HS-5 (cell line): ENCODE results near the gene TMEM158.

Experiments used
- DNase-seq: peaks from one replicate; pipeline ENCODE4 v3.0.0-alpha.2; 2012; ENCODE audit warnings: low read depth

TMEM158 gene

DNA sequence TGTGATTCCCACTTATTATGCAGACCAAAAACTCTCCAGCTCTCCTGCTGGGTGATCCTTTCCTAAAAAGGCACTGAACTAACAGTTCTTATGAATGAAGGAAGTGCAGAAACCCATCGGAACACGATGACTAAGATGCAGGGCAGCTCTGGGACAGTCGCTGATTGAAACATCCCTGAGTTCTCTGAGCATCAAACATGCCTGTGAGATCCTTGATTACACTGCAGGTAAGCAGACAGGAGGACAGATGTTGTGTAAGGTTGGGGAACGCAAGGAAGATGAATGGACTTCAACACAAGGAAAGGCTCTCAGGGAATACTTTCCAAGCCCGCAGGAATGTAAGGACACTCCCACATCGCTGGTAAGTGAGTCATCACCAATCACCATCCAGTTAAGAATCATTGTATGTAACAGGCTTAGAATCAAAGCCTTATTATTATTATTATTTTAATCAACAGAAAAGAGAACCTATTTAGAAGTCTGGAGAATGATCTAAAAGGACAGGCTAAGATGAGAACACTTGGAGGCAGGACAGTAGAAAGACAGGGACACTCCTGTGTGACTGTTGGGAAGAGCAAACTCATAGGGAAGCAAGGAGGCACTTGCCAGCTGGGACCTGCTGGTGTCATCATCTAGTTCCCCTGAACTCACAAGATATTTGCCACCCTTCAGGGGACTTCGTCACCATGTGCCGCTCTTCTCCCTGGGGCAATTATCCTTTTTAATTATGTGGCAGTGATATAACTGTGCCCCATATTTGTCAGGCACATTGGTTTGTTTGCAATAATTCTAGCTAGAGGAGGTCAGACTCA lies 26.0 kb downstream of the TMEM158 start:
- peak; percentile 92 for DNase-seq

DNA sequence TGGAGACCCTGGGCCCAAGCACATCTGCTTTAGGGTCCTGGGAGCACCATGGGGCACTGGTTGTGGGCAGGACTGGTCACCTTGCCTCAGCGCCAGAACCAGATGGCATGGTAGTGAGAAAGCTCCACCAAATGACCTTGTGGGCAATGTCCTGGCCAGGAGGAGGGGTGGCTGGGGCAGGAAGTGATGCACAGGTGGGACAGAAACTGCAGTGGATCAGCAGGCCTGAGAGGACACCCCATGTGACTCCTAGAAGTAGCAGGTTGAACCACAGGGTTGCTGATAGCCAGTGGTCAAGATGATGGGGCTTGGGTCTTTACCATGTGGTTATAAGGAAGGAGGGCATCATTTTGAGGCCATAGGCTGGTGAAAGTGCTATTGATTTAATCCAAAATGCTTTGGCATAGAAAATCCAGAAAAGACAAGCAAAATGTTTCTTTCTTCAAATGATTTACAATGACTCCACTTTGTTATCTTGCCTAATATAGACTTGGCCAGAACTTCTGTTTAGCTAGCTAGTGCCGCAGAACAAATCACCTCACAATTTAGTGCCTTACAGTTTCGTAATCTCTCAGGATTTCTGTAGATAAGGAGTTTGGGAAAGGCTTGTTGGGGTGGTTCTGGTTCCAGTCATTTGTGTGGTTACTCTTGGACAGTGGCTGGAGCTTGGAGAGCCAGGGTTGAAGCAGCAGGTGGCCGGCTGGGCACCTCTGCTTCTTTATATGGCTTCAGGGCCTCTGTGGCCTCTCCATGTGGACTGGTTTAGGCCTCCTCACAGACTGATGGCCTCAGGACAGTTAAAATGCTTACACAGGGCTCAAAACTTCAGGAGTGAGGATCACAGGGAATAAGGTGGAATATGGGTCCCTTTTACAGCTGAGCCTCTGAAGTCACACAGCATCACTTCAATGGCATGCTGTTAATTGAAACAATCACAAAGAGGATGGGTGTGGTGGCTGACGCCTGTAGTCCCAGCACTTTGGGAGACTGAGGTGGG lies 27.5 kb downstream of the TMEM158 start:
- DNase-seq, result no peak

DNA sequence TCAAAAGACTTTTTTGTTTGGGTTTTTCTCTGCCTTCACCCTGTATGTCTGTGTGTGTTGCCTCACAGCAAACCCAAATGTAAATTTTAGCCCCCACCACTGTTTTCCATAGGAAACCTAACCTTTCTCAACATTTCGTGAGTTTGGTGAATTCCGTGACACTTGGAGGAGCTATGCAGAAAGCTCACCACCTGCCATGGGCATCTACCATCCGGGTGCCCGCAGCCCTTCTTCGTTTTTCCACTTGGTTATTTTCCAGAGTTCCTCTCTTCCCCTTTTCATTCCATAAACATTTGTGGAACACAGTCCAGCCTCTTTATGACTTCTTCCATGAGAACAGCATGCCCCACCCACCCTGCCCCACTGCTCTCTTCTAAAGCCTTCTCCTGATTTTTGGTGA lies 31.3 kb downstream of the TMEM158 start:
- no peak for DNase-seq

DNA sequence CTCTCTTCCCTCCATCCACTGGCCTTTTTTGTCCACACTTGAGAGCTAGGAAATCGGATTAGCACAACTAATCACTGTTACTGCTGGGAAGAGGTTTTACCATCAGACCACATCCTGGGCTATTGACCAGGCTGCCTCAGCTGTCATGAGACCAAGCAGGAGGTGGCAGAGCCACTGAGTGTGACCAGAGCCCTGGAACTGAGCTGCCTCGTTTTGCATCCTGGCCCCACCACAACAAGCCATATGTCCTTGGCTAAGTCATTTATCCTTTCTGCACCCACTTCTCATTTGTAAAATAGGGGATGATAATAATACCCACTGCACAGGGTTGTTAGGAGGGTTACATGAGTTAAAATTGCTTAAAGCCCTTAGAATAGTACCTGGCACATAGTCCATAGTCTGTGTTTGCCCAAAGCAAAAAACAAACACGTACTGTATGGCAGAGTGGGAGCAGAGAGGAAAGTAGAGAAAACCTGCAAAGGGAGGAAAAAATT lies 34.1 kb downstream of the TMEM158 start:
- DNase-seq, result no peak

DNA sequence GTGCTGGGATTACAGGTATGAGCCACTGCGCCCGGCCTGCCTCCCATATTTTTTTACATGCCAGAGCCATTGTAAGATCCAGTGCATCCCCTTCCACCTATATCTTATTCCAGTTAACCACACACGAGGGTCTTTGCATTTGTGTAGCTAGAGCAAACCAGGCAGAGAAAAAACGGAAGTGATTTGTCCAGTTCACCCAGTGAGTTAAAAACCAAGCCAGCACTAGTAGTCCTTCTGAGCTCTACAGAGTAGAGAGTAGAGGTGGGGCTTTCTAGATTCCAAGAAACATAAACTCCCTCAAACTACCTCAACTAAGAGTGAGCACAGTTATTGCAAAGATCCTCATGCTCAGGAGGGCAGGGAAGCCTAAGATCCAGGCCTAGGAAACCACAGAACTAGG lies 34.7 kb downstream of the TMEM158 start:
- DNase-seq, result no peak

DNA sequence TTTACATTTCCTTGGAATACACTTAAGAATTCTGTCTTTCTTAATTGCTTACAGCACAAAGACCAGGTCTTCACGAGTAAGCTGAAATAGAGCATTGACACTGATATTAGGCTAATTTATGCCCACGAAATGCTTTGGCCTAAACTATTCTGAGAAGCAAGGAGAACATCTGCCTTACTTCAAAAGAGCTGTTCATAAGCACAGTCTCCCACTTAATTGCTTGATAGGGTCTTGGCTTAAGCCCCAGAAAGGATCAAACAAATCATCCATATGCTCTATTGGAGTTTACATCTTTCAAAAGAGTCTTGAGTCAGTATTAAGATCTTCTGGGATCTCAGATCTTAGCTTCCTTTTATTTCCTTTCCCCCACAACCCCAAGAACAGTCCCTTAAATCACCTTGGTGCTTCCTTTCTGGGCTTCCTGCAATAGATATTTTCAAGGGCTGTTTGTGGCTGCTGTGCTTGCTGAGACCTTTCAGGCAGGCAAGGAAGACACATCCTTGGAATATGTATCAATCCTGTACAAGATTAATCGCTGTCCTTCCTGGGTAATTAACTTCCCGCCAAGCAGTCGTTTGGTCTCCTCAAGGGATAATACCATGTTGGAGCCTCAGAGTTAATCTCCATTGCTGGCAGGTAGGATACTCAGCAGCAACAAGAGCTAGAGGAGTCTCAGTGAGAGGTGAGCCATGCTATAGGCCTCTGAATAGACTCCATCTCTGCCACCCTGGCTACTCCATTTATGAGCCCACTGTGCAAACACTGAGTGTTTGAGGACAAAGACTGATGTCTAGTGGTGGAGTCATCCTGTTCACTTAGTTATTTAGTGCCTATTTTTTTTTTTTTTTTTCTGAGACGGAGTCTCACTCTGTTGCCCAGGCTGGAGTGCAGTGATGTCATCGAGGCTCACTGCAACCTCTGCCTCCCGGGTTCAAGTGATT lies 37.1 kb downstream of the TMEM158 start:
- no peak for DNase-seq

DNA sequence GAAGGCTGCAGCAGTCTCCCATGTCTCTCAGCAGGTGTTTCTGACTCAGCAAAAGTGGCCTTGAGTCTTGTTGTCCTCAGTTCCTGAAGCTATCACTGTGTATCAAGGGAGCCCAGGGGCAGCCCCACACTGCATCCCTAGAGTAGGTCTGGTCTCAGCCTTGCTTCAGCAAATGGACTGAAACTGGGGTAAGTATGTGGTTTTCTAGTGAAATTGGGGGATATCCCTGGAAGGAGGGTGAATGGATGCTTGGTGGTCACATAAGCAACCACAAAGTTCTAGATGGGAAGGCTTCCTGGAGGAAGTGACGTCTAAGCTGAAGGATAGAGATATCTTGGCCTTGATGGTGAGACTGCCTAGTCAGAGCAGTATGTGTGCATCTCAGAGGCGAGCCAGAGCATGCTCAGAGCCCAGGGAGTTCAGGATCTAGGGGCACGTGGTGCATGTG lies 38.4 kb downstream of the TMEM158 start:
- DNase-seq, result no peak

DNA sequence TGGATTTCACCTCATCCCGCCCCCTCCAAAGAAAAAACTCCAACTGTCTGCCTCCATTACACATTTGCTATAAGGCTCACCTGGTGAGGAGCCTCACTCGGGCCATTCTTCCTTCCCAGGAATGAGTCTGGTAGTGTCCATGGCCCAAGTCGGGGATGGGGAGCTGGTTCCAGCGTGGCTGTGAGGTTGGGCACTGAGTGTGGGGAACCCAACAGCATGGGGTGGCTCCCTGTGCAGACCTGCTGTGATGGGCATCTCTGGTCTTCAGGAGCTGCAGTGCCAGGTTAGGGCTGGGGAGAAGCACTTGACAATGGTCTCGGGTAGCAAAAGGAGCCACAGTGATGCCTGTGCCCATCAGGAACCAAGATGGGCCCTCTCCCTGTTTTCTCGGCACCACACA lies 39.2 kb downstream of the TMEM158 start:
- DNase-seq, result no peak

DNA sequence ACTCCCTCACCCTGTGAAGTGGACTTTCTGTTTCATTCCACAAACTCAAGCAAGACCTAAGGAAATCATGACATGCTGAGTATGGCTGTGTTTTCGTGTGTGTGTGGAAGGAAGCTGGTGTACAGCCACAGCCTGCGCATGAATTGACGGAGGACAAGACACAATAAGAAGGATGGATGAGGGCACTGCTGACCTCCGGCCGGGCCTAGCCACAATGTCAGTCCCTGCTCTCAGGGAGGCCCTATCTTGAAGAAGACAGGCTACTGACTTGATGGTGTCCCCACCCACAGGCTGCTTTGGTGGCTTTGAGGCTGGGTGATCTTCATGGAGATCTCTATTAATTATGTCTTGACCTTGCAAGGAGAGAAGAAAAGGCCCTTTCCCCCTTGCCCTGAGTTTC lies 40.6 kb downstream of the TMEM158 start:
- no peak for DNase-seq

DNA sequence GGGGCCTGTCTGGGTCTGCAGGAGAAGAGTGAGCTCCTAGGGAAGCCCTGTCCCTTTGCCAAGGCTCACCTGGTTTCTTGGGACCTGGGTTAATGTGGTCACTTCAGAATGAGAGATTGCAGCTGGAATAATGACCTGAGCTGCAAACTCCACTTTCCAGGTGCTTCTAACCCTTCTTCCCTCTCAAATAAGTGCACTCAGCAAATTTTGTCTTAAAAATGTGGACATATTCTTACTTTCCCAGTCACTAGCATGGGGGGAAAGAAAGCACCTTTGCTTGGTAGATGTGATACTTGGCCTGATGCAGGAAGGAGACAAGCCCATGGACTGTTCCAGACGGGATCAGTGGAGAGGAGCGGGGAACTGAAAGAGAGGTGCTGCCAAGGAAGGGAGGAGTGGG lies 41.0 kb downstream of the TMEM158 start:
- DNase-seq, result no peak

DNA sequence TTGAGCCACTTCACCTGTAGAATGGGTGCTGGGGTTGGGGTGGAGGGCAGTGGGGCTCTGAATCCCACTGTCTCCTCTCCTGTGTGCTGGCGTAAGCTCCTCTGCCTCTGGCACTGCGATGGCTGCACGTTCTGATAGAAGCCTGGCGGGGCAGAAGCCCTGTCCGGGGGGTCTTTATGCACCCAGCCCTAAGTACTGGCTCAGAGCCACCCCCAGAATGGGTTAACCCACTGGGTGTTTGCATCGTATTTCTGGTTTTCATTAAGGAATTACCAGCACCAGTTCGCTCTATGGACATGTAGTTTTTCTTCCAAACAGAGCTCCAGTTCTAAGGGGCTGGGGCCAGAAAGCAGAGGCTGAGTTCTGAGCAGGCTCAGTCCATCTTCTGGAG lies 42.2 kb downstream of the TMEM158 start:
- DNase-seq, result no peak

DNA sequence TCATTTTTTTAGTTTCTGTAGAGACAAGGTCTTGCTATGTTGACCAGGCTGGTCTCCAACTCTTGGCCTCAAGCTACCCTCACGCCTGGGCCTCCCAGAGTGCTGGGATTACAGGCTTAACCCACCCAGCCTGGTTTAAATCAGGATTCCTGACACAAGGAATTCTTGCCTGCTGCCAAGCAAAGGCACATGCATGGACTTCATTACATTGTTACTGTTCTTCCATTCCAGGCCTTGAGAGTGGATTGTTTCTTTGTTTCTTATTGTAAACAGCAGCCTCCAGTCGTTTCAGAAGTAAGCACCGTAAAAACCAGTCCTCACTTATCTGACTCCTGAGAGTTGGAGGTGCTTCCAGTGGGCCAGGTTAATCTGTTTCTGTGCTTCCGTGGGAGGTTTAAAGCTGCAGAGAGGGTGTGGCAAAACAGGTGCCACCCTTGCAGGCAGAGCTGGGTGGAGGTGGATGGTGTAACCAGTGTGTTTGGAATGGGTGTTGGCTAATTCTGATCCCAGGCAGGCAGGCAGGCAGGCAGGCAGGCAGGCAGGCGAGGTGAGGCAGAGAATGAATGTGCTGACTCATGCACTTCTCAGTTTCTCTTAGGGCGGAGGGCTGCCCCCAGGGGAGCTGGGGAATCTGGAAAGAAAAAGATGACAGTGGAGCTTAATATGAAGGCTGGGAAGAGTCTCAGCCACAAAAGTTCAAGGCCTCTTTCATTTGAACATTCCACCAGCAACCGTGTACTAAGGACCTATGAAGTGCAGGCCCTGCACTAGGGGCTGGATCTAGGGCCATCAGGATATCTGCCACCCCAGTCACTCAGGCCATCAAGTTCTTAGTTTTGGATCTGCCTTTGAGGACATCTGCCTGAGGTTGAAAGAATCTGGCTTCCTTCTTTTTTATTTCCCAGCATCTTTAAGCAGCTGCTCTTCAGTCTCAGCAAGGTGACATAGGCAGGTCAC lies 42.9 kb downstream of the TMEM158 start:
- DNase-seq, result peak; percentile 36

DNA sequence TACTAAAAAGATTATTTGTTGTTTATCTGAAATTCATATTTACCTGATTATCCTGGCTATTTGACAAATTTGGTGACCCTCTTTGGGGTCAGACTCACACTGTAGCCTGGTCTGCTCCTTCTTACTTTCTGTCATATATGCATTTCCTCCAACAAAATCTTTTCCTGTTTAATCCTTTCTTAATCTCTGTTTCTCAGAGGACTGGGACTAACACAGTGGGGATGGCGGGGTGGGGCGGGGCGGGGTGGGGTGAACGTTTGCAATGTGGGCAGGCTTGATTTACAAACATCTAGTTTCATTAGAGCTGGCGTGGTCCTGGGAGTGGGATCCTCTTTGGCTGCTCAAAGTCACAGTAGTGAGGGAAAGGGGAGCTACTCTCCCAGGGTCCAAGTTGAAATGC lies 44.6 kb downstream of the TMEM158 start:
- DNase-seq, result no peak

DNA sequence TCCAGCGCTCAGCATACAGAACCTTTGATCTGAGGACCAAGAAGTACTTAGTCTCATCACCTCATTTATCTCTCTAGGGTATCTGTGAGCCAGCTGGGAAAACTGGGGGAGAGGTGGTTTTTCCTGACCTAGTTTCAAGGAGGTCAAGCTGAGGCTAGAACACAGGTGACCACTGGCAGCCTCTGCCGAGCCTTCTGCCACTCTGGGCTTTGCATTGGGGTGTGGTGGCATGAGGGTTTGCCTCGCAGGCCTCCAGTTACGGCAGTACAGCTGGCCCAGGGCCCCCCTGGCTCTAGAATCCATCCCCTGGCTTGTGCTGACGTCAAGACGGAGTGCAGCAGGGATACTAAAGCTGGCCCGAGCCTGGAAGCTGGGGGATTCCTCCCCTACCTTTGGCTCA lies 45.2 kb downstream of the TMEM158 start:
- DNase-seq, result no peak

DNA sequence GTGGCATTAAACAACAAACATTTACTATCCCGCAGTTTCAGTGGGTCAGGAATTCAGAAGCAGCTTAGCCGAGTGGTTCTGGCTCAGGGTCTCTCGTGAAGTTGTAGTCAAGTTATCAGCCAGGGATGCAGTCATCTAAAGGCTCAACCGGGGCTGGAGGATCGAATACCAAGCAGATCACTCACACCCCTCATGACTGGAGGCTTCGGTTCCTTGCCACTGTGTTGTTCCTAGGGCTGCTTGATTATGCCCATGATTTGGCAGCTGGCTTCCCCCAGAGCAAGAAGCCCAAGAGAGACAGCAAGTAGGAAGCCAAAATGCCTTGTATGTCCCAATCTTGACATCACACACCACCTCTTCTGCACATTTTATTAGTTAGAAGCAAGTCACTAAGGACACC lies 46.0 kb downstream of the TMEM158 start:
- peak; percentile 23 for DNase-seq

DNA sequence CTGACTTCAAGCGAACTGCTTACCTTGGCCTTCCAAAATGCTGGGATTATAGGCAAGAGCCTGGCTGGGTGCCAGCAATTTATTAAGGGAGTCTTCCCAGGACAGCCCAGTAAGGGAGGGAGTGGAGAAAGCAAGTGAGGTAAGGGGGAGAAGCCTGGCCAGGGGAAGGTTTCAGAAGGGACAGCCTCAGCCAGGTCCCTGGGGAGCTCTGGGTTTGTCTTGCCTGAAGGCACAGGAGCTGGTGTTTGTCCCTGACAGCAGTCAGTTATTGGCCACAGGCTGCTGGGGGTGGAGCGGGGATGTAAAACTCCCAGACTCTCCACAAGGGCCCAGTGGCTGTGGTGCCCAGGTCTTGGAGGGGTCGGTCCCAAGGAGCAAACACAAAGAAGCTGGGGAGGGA lies 46.9 kb downstream of the TMEM158 start:
- DNase-seq, result no peak

DNA sequence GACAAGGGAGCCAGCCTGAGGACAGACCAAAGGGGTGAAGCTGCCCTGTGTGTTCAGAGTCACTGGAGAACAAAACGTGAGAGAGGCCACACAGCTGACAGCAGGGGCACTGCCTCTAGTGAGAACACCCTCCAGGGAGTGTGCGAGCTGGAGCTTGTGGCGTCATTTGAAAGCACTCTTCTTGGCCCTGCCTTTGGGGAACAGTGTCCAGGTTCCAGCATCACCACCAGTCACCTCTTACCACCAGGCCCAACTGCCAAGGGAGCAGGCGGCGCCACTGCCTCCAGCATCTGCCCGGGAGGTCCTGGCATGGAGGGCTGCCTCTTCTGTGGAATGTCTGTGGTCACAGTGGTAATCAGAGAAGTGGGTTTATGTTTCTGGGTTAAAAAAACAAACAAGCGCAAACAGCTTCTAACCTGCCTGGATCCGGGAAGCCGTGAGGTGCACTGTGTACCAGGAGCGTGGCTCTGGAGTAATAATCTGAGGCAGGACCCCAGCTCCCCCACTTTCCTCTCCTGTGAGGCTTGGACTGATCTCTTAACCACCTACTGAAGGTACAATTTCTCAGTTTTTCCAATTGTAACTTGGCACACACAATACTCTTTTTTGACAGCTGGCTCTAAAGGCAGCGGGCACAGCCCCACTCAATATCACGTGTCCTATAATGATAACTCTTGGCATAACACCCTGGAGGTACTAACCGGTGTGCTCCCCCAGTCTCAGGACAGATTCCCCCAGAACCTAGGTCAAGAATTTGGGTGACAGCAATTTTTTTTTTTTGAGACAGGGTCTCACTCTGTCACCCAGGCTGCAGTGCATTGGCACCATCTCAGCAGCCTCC lies 47.7 kb downstream of the TMEM158 start:
- DNase-seq, result no peak

DNA sequence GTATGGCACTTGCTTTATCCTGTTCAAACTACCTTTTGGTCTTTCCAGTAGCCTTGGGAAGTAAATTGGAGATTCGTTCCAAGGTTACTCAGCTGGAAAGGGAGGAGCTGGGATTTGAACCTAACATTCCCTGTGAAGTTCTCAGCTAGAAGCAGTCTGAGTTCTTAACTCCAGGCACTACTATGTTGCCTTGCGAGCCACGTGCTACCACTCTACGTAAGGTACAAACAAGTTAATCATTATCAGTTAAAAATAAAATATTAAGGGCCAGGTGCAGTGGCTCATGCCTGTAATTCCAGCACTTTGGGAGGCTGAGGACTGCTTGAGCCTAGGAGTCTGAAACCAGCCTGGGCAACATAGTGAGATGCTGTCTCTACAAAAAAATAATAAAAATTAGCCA lies 49.2 kb downstream of the TMEM158 start:
- no peak for DNase-seq
